K562 (cell line): Measurements from ENCODE around the gene ZSWIM4. TPM values are rescaled to one million over a fixed set of nuclear protein-coding genes. Genes with fewer than 3 reads are reported as not detected.
A peak's percentile ranks its signal among the peaks of the same experiment; 100 is the strongest.

Experiments
- BCL6 ChIP-seq: fragments of 250-450 bp; sonication (Bioruptor Pico); IDR thresholded peaks from 2 replicates; pipeline ENCODE4 v1.4.0; 2020
- BDP1 ChIP-seq: IDR thresholded peaks from 3 replicates; pipeline ENCODE4 v1.6.1; 2011; ENCODE audit not compliant: insufficient read length, insufficient read depth
- CBX5 ChIP-seq: IDR thresholded peaks from 2 replicates; pipeline ENCODE4 v1.6.1; 2014; ENCODE audit warnings: low read depth, borderline replicate concordance
- GTF3C2 ChIP-seq: IDR thresholded peaks from 3 replicates; pipeline ENCODE4 v1.6.1; 2011; ENCODE audit warnings: borderline replicate concordance, mild to moderate bottlenecking, moderate library complexity; ENCODE audit not compliant: insufficient read length; ENCODE audit errors: extremely low read depth
- MXD1 ChIP-seq: fragments of 250-450 bp; sonication (Bioruptor Pico); IDR thresholded peaks from 2 replicates; pipeline ENCODE4 v1.8.0; 2021; ENCODE audit warnings: borderline replicate concordance, mild to moderate bottlenecking, moderate library complexity; ENCODE audit not compliant: poor library complexity, severe bottlenecking
- PHB ChIP-seq: fragments of 250-450 bp; sonication (Bioruptor Pico); IDR thresholded peaks from 2 replicates; pipeline ENCODE4 v1.5.0; 2021
- RFX7 ChIP-seq: fragments of 250-450 bp; sonication (Bioruptor Pico); IDR thresholded peaks from 2 replicates; pipeline ENCODE4 v1.5.1; 2021; ENCODE audit warnings: mild to moderate bottlenecking
- SAFB ChIP-seq: fragments of 200-400 bp; formaldehyde crosslinking; IDR thresholded peaks from 2 replicates; pipeline ENCODE4 v1.6.1; 2017; ENCODE audit warnings: low read depth, low read length, borderline replicate concordance
- TAL1 ChIP-seq: fragments of 450-650 bp; IDR thresholded peaks from 2 replicates; pipeline ENCODE4 v1.6.1; 2016; ENCODE audit warnings: mild to moderate bottlenecking
- TEAD2 ChIP-seq: fragments of 450-650 bp; IDR thresholded peaks from 2 replicates; pipeline ENCODE4 v1.6.1; 2016; ENCODE audit warnings: missing genetic modification characterization, control low read depth, missing compliant biosample characterization
- THAP12 ChIP-seq: fragments of 250-450 bp; sonication (Bioruptor Pico); IDR thresholded peaks from 2 replicates; pipeline ENCODE4 v1.9.0; 2021; ENCODE audit warnings: mild to moderate bottlenecking, inconsistent platforms
- TRIM28 ChIP-seq: fragments of 450-650 bp; IDR thresholded peaks from 2 replicates; pipeline ENCODE4 v1.6.1; 2017
- ZKSCAN1 ChIP-seq: fragments of 150-350 bp; IDR thresholded peaks from 2 replicates; pipeline ENCODE4 v1.6.1; 2016; ENCODE audit warnings: low read depth, low read length
- polyA plus RNA-seq, 8 experiments: library from polyadenylated mRNA; depleted of rRNA in 4 of 8; stranded (reverse) in 5 of 8; unstranded in 3 of 8; fragments of >200 nt; fragmentation: Nextera tagmentation in 2 of 8; fragmentation: Illumina TruSeq in 1 of 8; extraction: Ambion mirVana in 2 of 8; extraction: Trizol in 1 of 8; gene quantifications; 2 replicates each; pipeline versions ENCODE4 v1.2.1 to v1.2.3, GENCODE V29; 2011 to 2014; ENCODE audit warnings: inconsistent platforms in 1 of 8, missing spikeins in 1 of 8
- total RNA-seq, 7 experiments: library from RNA; depleted of rRNA in 6 of 7; stranded (reverse); fragments of >200 nt in 6 of 7; fragmentation: Illumina TruSeq in 2 of 7; extraction: Trizol in 2 of 7; gene quantifications; 2 replicates each; pipeline versions ENCODE4 v1.2.1 to v1.2.3, GENCODE V29; 2011 to 2021; ENCODE audit warnings: low replicate concordance in 1 of 7
- TF ChIP-seq, protein P1 (sequence below): sonication (generic); formaldehyde crosslinking; IDR thresholded peaks from 2 replicates; pipeline ENCODE4 v1.8.0; 2022; ENCODE audit warnings: mild to moderate bottlenecking, low read depth, missing genetic modification reagents
- TF ChIP-seq, protein P2 (sequence below): sonication (generic); formaldehyde crosslinking; IDR thresholded peaks from 2 replicates; pipeline ENCODE4 v1.8.1; 2023; ENCODE audit warnings: missing genetic modification reagents, mild to moderate bottlenecking, borderline replicate concordance

ZSWIM4 gene
- total and polyA plus RNA-seq, 9 of the 15 experiments (the other 6 are each of a cell fraction or from before 2014, with no cell fraction given), result 0.25 to 3.7 (median 0.79) TPM; not detected in 2

DNA sequence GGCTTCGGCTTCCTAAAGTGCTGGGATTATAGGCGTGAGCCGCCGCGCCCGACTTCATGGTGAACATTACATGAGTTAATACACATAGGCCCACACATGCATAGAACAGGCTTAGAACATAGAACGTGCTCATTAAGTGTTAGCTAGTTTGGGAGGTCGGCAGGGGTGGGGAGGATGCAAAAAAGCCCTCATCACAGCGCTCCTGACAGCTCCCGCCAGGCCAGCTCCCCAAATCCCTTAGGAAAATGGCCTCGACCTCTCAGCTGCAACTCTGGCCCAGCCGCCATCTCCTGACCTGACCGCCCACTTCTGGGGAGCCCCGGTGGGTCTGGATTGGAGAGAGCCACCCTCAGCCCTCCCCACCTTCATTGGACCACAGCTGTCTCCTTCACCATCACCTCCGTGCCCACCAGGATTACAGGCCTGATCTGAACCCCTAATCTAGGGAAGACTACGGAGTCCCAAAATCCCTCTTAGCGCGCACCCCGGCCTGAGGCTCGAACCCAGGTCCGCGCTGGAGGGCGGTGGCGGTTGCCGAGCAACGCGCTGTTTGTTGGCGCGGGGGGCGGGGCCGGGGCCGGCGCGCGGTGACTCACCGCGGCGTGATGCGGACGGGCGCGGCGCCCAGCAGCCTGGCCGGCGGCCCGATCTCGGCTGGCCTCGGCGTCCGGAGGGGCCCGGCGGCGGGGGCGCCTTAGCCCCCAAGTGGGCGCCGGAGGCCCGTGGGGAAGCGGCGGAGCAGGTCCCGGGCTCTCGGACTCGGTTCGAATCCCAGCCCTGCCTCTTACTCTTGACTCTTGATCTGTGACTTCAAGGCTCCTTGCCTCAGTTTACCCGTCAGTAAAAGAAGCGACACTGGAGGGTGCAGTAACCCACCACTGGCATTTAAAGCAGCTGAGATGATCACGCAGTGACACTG, 55.0 kb downstream of the ZSWIM4 start (continued):
- TF ChIP-seq, protein P1, sequence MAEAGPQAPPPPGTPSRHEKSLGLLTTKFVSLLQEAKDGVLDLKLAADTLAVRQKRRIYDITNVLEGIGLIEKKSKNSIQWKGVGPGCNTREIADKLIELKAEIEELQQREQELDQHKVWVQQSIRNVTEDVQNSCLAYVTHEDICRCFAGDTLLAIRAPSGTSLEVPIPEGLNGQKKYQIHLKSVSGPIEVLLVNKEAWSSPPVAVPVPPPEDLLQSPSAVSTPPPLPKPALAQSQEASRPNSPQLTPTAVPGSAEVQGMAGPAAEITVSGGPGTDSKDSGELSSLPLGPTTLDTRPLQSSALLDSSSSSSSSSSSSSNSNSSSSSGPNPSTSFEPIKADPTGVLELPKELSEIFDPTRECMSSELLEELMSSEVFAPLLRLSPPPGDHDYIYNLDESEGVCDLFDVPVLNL (CRISPR knock-in tag), result no peak
- TF ChIP-seq TEAD2 (tag) (no peak), SAFB (no peak), TAL1 (no peak), THAP12 (CRISPR knock-in tag) (peak; percentile 49; the same call in 1 of the 2 replicates), BDP1 (no peak), GTF3C2 (peak; percentile 94), RFX7 (CRISPR knock-in tag) (no peak), TRIM28 (no peak), CBX5 (no peak), BCL6 (CRISPR knock-in tag) (no peak), ZKSCAN1 (no peak), PHB (0 out of 2 replicates have a peak, but pooled peaks have one; percentile 77), MXD1 (no peak)
- TF ChIP-seq, protein P2, sequence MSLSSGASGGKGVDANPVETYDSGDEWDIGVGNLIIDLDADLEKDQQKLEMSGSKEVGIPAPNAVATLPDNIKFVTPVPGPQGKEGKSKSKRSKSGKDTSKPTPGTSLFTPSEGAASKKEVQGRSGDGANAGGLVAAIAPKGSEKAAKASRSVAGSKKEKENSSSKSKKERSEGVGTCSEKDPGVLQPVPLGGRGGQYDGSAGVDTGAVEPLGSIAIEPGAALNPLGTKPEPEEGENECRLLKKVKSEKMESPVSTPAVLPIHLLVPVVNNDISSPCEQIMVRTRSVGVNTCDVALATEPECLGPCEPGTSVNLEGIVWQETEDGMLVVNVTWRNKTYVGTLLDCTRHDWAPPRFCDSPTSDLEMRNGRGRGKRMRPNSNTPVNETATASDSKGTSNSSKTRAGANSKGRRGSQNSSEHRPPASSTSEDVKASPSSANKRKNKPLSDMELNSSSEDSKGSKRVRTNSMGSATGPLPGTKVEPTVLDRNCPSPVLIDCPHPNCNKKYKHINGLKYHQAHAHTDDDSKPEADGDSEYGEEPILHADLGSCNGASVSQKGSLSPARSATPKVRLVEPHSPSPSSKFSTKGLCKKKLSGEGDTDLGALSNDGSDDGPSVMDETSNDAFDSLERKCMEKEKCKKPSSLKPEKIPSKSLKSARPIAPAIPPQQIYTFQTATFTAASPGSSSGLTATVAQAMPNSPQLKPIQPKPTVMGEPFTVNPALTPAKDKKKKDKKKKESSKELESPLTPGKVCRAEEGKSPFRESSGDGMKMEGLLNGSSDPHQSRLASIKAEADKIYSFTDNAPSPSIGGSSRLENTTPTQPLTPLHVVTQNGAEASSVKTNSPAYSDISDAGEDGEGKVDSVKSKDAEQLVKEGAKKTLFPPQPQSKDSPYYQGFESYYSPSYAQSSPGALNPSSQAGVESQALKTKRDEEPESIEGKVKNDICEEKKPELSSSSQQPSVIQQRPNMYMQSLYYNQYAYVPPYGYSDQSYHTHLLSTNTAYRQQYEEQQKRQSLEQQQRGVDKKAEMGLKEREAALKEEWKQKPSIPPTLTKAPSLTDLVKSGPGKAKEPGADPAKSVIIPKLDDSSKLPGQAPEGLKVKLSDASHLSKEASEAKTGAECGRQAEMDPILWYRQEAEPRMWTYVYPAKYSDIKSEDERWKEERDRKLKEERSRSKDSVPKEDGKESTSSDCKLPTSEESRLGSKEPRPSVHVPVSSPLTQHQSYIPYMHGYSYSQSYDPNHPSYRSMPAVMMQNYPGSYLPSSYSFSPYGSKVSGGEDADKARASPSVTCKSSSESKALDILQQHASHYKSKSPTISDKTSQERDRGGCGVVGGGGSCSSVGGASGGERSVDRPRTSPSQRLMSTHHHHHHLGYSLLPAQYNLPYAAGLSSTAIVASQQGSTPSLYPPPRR, result no peak
